SK-N-SH (cell line): Measurements from ENCODE around the gene AJM1.
"Not testable (repeated sequence)": the region's sequence is repeated elsewhere in the genome, so short reads cannot be mapped to it uniquely, and the experiment has no call there.

Experiments
- ELF1 ChIP-seq: IDR thresholded peaks from 2 replicates; pipeline ENCODE4 v1.4.0; 2012
- EP300 ChIP-seq, 2 experiments: IDR thresholded peaks; 2 replicates each; pipeline versions ENCODE4 v1.4.0 to v1.6.1; 2012; ENCODE audit warnings: borderline replicate concordance in 1 of 2, low read depth in 1 of 2, low read length in 1 of 2
- EZH2phosphoT487 ChIP-seq: fragments of 200-600 bp; sonication (generic); IDR thresholded peaks from 2 replicates; pipeline ENCODE4 v1.6.1; 2017; ENCODE audit warnings: low read depth, mixed run types, mild to moderate bottlenecking, antibody characterized with exemption, moderate library complexity, borderline replicate concordance
- FOXM1 ChIP-seq: IDR thresholded peaks from 2 replicates; pipeline ENCODE4 v1.4.0; 2012; ENCODE audit warnings: low read depth, mild to moderate bottlenecking
- NRF1 ChIP-seq: IDR thresholded peaks from 2 replicates; pipeline ENCODE4 v1.6.1; 2012; ENCODE audit warnings: low read depth, mild to moderate bottlenecking, low read length
- POLR2AphosphoS5 ChIP-seq: IDR thresholded peaks from 2 replicates; pipeline ENCODE4 v1.6.1; 2012; ENCODE audit warnings: low read depth, low read length
- RCOR1 ChIP-seq: fragments of 150-350 bp; IDR thresholded peaks from 2 replicates; pipeline ENCODE4 v1.6.1; 2017; ENCODE audit warnings: antibody characterized with exemption, low read length
- TEAD4 ChIP-seq: IDR thresholded peaks from 2 replicates; pipeline ENCODE4 v1.4.0; 2012; ENCODE audit warnings: mild to moderate bottlenecking, borderline replicate concordance; ENCODE audit not compliant: insufficient read depth
- TF ChIP-seq, protein P1 (sequence below): IDR thresholded peaks from 2 replicates; pipeline ENCODE4 v1.6.1; 2012; ENCODE audit warnings: mild to moderate bottlenecking, low read depth, low read length, moderate library complexity
- TF ChIP-seq, protein P2 (sequence below): fragments of 200-600 bp; sonication (generic); IDR thresholded peaks from 2 replicates; pipeline ENCODE4 v1.6.1; 2017; ENCODE audit warnings: antibody characterized with exemption, mild to moderate bottlenecking, moderate library complexity
- TF ChIP-seq, protein P3 (sequence below): IDR thresholded peaks from 2 replicates; pipeline ENCODE4 v1.4.0; 2012; ENCODE audit warnings: low read depth

DNA sequence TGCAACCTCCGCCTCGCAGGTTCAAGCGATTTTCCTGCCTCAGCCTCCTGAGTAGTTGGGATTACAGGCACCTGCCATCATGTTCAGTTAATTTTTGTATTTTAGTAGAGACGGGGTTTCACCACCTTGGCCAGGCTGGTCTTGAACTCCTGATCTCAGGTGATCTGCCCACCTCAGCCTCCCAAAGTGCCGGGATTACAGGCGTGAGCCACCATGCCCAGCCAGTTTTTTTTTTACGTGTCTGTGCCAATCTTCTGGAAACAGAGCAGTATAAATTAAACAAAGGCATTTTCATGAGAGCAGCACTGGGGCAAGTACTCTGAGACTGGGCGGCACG, 40.6 kb downstream of the AJM1 start:
- TF ChIP-seq FOXM1; POLR2AphosphoS5; EP300 (IDR thresholded peaks at IDR 0.05; ENCODE audit: borderline replicate concordance in 1 of 2, low read depth in 1 of 2, low read length in 1 of 2); NRF1; TEAD4; EZH2phosphoT487; RCOR1; ELF1: not testable (repeated sequence)
- TF ChIP-seq, protein P1, sequence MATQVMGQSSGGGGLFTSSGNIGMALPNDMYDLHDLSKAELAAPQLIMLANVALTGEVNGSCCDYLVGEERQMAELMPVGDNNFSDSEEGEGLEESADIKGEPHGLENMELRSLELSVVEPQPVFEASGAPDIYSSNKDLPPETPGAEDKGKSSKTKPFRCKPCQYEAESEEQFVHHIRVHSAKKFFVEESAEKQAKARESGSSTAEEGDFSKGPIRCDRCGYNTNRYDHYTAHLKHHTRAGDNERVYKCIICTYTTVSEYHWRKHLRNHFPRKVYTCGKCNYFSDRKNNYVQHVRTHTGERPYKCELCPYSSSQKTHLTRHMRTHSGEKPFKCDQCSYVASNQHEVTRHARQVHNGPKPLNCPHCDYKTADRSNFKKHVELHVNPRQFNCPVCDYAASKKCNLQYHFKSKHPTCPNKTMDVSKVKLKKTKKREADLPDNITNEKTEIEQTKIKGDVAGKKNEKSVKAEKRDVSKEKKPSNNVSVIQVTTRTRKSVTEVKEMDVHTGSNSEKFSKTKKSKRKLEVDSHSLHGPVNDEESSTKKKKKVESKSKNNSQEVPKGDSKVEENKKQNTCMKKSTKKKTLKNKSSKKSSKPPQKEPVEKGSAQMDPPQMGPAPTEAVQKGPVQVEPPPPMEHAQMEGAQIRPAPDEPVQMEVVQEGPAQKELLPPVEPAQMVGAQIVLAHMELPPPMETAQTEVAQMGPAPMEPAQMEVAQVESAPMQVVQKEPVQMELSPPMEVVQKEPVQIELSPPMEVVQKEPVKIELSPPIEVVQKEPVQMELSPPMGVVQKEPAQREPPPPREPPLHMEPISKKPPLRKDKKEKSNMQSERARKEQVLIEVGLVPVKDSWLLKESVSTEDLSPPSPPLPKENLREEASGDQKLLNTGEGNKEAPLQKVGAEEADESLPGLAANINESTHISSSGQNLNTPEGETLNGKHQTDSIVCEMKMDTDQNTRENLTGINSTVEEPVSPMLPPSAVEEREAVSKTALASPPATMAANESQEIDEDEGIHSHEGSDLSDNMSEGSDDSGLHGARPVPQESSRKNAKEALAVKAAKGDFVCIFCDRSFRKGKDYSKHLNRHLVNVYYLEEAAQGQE = not testable (repeated sequence)
- TF ChIP-seq, protein P2, sequence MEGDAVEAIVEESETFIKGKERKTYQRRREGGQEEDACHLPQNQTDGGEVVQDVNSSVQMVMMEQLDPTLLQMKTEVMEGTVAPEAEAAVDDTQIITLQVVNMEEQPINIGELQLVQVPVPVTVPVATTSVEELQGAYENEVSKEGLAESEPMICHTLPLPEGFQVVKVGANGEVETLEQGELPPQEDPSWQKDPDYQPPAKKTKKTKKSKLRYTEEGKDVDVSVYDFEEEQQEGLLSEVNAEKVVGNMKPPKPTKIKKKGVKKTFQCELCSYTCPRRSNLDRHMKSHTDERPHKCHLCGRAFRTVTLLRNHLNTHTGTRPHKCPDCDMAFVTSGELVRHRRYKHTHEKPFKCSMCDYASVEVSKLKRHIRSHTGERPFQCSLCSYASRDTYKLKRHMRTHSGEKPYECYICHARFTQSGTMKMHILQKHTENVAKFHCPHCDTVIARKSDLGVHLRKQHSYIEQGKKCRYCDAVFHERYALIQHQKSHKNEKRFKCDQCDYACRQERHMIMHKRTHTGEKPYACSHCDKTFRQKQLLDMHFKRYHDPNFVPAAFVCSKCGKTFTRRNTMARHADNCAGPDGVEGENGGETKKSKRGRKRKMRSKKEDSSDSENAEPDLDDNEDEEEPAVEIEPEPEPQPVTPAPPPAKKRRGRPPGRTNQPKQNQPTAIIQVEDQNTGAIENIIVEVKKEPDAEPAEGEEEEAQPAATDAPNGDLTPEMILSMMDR = not testable (repeated sequence)
- TF ChIP-seq, protein P3, sequence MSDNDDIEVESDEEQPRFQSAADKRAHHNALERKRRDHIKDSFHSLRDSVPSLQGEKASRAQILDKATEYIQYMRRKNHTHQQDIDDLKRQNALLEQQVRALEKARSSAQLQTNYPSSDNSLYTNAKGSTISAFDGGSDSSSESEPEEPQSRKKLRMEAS = not testable (repeated sequence)
